HG03045 (cell line): ENCODE measurements around the gene SUGCT.
"Not testable (repeated sequence)": the region's sequence is repeated elsewhere in the genome, so short reads cannot be mapped to it uniquely, and the experiment has no call there.

Experiments
- ATAC-seq: cut with Tn5 transposase; IDR thresholded peaks from one replicate; pipeline ENCODE4 v1.9.1; 2021; ENCODE audit warnings: mild to moderate bottlenecking, moderate library complexity; ENCODE audit not compliant: unreplicated experiment

Gene SUGCT

GRCh38 chr7:40394400-40394799 is 259.6 kb downstream of the SUGCT start:
- no peak for ATAC-seq

GRCh38 chr7:40400525-40400924 is 265.7 kb downstream of the SUGCT start:
- no peak for ATAC-seq

- ATAC-seq: no peak
Observed at GRCh38 chr7:40401406-40401805, 266.6 kb downstream of the SUGCT start.

- ATAC-seq: no peak
Observed at GRCh38 chr7:40402661-40403060, 267.9 kb downstream of the SUGCT start.

- no peak for ATAC-seq
Observed at GRCh38 chr7:40403703-40404476, 269.1 kb downstream of the SUGCT start.

GRCh38 chr7:40405991-40406390 is 271.2 kb downstream of the SUGCT start:
- ATAC-seq: no peak

GRCh38 chr7:40412323-40412722 is 277.5 kb downstream of the SUGCT start:
- no peak for ATAC-seq

- not testable (repeated sequence) for ATAC-seq
Observed at GRCh38 chr7:40414704-40415103, 279.9 kb downstream of the SUGCT start.

- ATAC-seq: no peak
Observed at GRCh38 chr7:40418448-40418847, 283.6 kb downstream of the SUGCT start.

- no peak for ATAC-seq
Observed at GRCh38 chr7:40418983-40419382, 284.2 kb downstream of the SUGCT start.

GRCh38 chr7:40419806-40420205 is 285.0 kb downstream of the SUGCT start:
- no peak for ATAC-seq

- no peak for ATAC-seq
Observed at GRCh38 chr7:40421433-40421832, 286.6 kb downstream of the SUGCT start.

- ATAC-seq: no peak
Observed at GRCh38 chr7:40425696-40426095, 290.9 kb downstream of the SUGCT start.

GRCh38 chr7:40428421-40428820 is 293.6 kb downstream of the SUGCT start:
- no peak for ATAC-seq

- ATAC-seq: no peak
Observed at GRCh38 chr7:40429826-40430225, 295.0 kb downstream of the SUGCT start.

- ATAC-seq: no peak
Observed at GRCh38 chr7:40432046-40432445, 297.2 kb downstream of the SUGCT start.

- ATAC-seq: no peak
Observed at GRCh38 chr7:40436710-40437109, 301.9 kb downstream of the SUGCT start.

GRCh38 chr7:40437498-40437897 is 302.7 kb downstream of the SUGCT start:
- no peak for ATAC-seq

- ATAC-seq: no peak
Observed at GRCh38 chr7:40437936-40438634, 303.3 kb downstream of the SUGCT start.

GRCh38 chr7:40439686-40440085 is 304.9 kb downstream of the SUGCT start:
- ATAC-seq: no peak

GRCh38 chr7:40447345-40447744 is 312.5 kb downstream of the SUGCT start:
- no peak for ATAC-seq

- no peak for ATAC-seq
Observed at GRCh38 chr7:40455485-40455884, 320.7 kb downstream of the SUGCT start.
